Mammary epithelial cell (primary cell): ENCODE data around the gene NUCB1.

Experiments
- CTCF ChIP-seq, 2 donors: IDR thresholded peaks in 1 of 2; conservative IDR thresholded peaks in 1 of 2; 2 replicates each; pipeline ENCODE4 v1.5.1; 2011 to 2012; ENCODE audit warnings: inconsistent platforms in 2 of 2, low read length in 2 of 2, mild to moderate bottlenecking in 2 of 2, control low read depth in 1 of 2, low read depth in 1 of 2; ENCODE audit not compliant: insufficient read depth in 1 of 2; ENCODE audit errors: extremely low read depth in 1 of 2
- EZH2 ChIP-seq: IDR thresholded peaks from 2 replicates; pipeline ENCODE4 v1.6.1; 2012; ENCODE audit warnings: low read length, inconsistent platforms, borderline replicate concordance

GRCh38 chr19:48862827-48863226 is 37.3 kb upstream of the NUCB1 start:
- TF ChIP-seq CTCF (conservative IDR thresholded peaks at IDR 0.05 in 1 of 2, IDR thresholded peaks at IDR 0.05 in 1 of 2; ENCODE audit: extremely low read depth in 1 of 2, insufficient read depth in 1 of 2, low read depth in 1 of 2, low read length in 2 of 2) (no peak), EZH2 (no peak)
